ENCODE measurements around the gene MUSK. TPM values are rescaled to one million over a fixed set of nuclear protein-coding genes. Genes with fewer than 3 reads are reported as not detected.
A peak's percentile ranks its signal among the peaks of the same experiment; 100 is the strongest.

MUSK gene
- total RNA-seq, 2 experiments from 2014 or later: not detected

DNA sequence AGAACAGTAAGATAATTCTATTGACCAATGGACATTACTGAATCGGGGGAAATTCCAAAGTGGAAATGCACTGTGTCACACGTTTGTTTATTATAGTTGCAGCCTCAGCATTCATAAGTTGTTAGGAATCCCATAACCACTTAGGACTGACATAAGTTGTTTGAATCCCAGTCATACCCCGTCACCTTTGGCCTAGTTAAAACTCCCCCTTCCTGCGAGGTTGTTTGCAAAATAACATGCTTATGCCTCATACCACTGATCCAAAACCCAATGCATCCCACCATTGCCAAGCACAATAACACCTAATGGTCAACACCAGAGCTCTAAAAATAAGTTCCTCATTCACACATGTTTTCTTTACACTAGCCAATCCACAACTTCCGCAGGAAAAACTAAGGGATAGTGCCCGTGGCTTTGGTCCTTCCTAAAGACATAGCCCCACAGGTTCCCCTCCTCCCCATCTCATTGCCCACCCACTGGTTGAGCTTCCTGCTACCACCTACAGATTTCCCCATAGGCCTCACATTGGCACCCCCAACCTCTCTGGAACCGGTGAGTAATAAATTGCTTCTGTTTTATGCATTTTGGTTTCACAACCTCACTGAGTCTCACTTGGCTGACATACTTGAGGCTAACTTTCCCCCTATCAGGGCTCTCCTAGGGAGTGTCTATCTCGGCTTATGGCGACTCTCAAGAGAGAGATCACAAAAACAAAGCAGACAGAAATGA lies 42.3 kb upstream of the MUSK start:
- TF ChIP-seq, protein P1, sequence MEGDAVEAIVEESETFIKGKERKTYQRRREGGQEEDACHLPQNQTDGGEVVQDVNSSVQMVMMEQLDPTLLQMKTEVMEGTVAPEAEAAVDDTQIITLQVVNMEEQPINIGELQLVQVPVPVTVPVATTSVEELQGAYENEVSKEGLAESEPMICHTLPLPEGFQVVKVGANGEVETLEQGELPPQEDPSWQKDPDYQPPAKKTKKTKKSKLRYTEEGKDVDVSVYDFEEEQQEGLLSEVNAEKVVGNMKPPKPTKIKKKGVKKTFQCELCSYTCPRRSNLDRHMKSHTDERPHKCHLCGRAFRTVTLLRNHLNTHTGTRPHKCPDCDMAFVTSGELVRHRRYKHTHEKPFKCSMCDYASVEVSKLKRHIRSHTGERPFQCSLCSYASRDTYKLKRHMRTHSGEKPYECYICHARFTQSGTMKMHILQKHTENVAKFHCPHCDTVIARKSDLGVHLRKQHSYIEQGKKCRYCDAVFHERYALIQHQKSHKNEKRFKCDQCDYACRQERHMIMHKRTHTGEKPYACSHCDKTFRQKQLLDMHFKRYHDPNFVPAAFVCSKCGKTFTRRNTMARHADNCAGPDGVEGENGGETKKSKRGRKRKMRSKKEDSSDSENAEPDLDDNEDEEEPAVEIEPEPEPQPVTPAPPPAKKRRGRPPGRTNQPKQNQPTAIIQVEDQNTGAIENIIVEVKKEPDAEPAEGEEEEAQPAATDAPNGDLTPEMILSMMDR (IDR thresholded peaks at IDR 0.05): no peak
- Mint-ChIP-seq H3K27ac (no peak overlapping the region), H3K36me3 (ENCODE audit: low read depth) (no peaks in the 10 kb centered on the region), H3K4me1 (ENCODE audit: low read depth) (peaks cover 11% of the 10 kb centered on the region), H3K4me3 (no peak overlapping the region), H3K27me3 (no peaks in the 10 kb centered on the region), H3K9me3 (peaks cover 4% of the 10 kb centered on the region)
- ATAC-seq: peak; percentile 94
- POLR2A ChIA-PET: no interaction called here
- intact Hi-C loops (cut with micrococcal nuclease): loop anchor here (10.0 kb wide), 1 partner anchor 181 kb away; no protein-coding TSS in a partner anchor
- CTCF ChIA-PET: interaction anchor here (0.6 kb wide), 1 partner anchor 443 kb away, joined by 3 read pairs; no protein-coding TSS in a partner anchor
- DNase-seq: peak; percentile 41

DNA sequence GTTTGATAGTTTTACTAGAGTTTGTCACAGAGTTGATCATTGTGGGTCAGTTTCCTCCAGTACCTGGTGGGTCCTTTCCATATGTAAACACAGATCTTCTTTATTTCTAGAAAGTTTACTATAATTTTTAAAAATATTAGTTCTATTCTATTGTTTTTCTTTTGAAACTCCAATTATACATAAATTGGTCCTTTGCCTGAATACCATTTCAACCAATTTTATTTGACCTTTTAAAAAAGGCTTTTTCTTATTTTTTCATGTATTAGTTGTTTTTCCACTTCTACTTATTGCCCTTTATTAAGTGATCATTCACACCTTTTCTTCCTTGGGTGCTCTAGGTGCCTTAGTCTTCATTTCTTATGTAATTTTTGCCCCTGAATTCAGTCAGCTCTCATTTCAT lies 33.0 kb upstream of the MUSK start:
- no peak for ATAC-seq
- peaks cover 14% of the 10 kb centered on the region for H3K9me3 Mint-ChIP-seq
- no peaks in the 10 kb centered on the region for H3K27me3 Mint-ChIP-seq
- no peak for DNase-seq
- ChIA-PET CTCF (no interaction called here), POLR2A (no interaction called here)
- intact Hi-C loops (cut with micrococcal nuclease): no loop called here
- H3K4me1 Mint-ChIP-seq (ENCODE audit: low read depth): no peaks in the 10 kb centered on the region
- TF ChIP-seq, protein P1 (IDR thresholded peaks at IDR 0.05): no peak
- H3K36me3 Mint-ChIP-seq (ENCODE audit: low read depth): no peaks in the 10 kb centered on the region
- no peak overlapping the region for H3K4me3 Mint-ChIP-seq
- no peak overlapping the region for H3K27ac Mint-ChIP-seq

DNA sequence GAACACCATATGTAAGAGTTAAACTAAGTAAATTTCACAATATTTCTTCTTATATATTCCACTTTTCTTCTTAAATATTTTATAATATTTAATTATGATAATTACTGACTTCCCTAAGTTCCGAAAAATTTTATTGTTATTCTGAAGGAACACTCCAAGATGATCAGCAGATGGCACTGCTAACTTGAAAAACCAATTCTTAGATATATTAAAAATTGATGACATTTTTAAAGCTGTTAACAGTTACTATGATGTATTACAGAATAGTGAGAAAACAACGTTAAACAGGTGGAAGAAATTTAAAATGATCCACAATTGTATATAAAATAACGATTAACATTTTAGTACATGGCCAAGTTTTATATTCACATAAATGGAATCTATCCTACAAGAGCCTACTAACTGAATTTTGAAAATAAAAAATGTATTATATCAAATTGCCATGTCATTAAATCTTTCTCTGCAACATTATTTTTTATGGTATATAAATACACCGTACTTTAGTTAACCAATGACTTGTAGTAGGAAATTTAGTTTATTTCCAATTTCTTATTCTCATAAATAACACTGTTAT lies 30.1 kb upstream of the MUSK start:
- no peak overlapping the region for H3K4me3 Mint-ChIP-seq
- no peak for ATAC-seq
- no peak for DNase-seq
- POLR2A ChIA-PET: no interaction called here
- no peaks in the 10 kb centered on the region for H3K4me1 Mint-ChIP-seq (ENCODE audit: low read depth)
- no peak overlapping the region for H3K27ac Mint-ChIP-seq
- H3K36me3 Mint-ChIP-seq (ENCODE audit: low read depth): no peaks in the 10 kb centered on the region
- CTCF ChIA-PET: interaction anchor here (1.3 kb wide), 1 partner anchor 15 kb away, joined by 3 read pairs; no protein-coding TSS in a partner anchor
- intact Hi-C loops (cut with micrococcal nuclease): no loop called here
- TF ChIP-seq, protein P1 (IDR thresholded peaks at IDR 0.05): no peak
- peaks cover 14% of the 10 kb centered on the region for H3K9me3 Mint-ChIP-seq
- no peaks in the 10 kb centered on the region for H3K27me3 Mint-ChIP-seq

DNA sequence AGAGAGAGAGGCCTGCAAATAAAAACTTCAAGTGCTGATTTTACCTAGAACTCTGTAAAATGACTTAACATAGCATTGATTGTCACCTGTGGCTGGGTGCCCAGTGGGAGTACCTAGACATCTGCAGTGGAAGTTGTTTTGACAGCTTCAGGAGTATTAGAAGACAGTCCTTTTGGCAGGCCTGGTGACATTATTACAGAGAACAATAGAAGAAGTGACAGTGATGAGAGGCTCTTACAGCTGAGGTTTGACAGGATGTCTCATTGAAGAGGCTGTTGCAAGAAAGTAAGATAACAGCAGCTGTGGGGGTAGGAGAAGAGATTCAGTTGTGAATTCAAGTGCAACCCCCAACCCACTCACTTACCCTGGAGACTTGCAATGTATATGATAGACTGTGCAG lies 27.9 kb upstream of the MUSK start:
- TF ChIP-seq, protein P1 (IDR thresholded peaks at IDR 0.05): no peak
- no peaks in the 10 kb centered on the region for H3K27me3 Mint-ChIP-seq
- no peak overlapping the region for H3K27ac Mint-ChIP-seq
- no peaks in the 10 kb centered on the region for H3K36me3 Mint-ChIP-seq (ENCODE audit: low read depth)
- no peaks in the 10 kb centered on the region for H3K4me1 Mint-ChIP-seq (ENCODE audit: low read depth)
- ATAC-seq (no peak), DNase-seq (no peak)
- CTCF ChIA-PET: interaction anchor here (1.2 kb wide), 1 partner anchor 17 kb away, joined by 3 read pairs; no protein-coding TSS in a partner anchor
- intact Hi-C loops (cut with micrococcal nuclease): no loop called here
- no peak overlapping the region for H3K4me3 Mint-ChIP-seq
- POLR2A ChIA-PET: no interaction called here
- peaks cover 6% of the 10 kb centered on the region for H3K9me3 Mint-ChIP-seq

DNA sequence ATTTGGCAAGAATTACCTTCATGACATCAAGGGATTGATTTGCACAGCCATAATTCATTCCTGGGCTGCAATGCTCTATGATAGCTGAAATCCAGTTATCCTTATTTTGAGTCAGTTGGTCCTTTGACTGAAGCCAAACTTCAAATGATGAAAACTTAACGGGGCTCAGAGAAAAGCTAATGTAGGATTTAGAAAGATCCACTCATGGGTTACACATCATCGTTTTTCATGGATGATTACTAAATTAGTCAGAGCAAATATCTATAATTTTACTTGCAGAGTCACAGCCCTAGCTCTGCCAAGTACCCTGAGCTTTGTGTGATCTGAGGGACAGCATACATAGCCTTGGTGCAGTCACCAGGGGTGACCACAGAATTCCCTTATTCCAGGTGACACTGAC lies 27.3 kb upstream of the MUSK start:
- intact Hi-C loops (cut with micrococcal nuclease): no loop called here
- Mint-ChIP-seq H3K4me1 (ENCODE audit: low read depth) (no peaks in the 10 kb centered on the region), H3K36me3 (ENCODE audit: low read depth) (no peaks in the 10 kb centered on the region), H3K27ac (no peak overlapping the region), H3K9me3 (peaks cover 2% of the 10 kb centered on the region), H3K4me3 (no peak overlapping the region), H3K27me3 (no peaks in the 10 kb centered on the region)
- DNase-seq (no peak), ATAC-seq (no peak)
- TF ChIP-seq, protein P1 (IDR thresholded peaks at IDR 0.05): no peak
- POLR2A ChIA-PET: no interaction called here
- CTCF ChIA-PET: no interaction called here

Data from activated CD8-positive, alpha-beta T cell treated with anti-CD3 and anti-CD28 coated beads for 36 hours (primary cell).